ENCODE results near the gene NACC1. TPM values are rescaled to one million over a fixed set of nuclear protein-coding genes. Genes with fewer than 3 reads are reported as not detected.

NACC1 gene
- total and polyA plus RNA-seq, 3 experiments from 2014 or later, result 3.9 to 111 (median 89.9) TPM

DNA sequence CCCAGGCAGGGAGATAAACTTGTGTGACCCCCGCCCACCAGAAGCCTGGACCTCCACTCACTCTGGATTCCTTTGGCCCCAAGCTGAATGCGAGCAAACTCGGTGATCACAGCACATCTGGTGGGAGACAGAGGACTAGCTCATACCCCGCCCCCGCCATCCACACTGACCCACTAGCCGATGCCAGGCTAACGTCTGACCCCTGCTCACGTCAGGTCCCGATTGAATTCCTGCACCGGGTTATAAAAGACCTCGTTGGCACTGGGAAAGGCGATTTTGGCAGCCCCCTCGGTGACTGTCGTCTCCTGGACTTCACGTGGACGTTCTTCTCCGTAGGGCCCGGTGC is 2.2 kb upstream of the NACC1 start:
- Histone ChIP-seq H3K36me3 (ENCODE audit: insufficient read depth, low read length) (no peaks in the 10 kb centered on the region), H3K4me1 (ENCODE audit: insufficient read depth, low read length) (peaks cover 35% of the 10 kb centered on the region), H3K4me3 (ENCODE audit: low read length) (peak overlapping the region; percentile 81), H3K27me3 (ENCODE audit: insufficient read depth, low read length, poor library complexity, severe bottlenecking) (no peaks in the 10 kb centered on the region), H3K9me3 (ENCODE audit: low read length) (no peaks in the 10 kb centered on the region), H3K27ac (ENCODE audit: low read depth, low read length) (peak overlapping the region; percentile 57)
- ChIA-PET CTCF (interaction anchor here (2.2 kb wide), 1 partner anchor 11 kb away, joined by 8 read pairs; no protein-coding TSS in a partner anchor), POLR2A (interaction anchor here (0.5 to 1.2 kb wide), 2 partner anchors 34 to 52 kb away, joined by 3 to 5 read pairs; partner anchors contain the start of genes IER2 and STX10)
- Mint-ChIP-seq H3K4me1 (peaks cover 36 to 46% (median 45%) of the 10 kb centered on the region in 3 donors), H3K9me3 (no peaks in the 10 kb centered on the region), H3K27ac (peak overlapping the region in 6 of 8 donors; percentile 51 to 95 (median 94)), H3K4me3 (peak overlapping the region; percentile 90 to 98 (median 92)), H3K36me3 (peaks cover 0 to 31% (median 0%) of the 10 kb centered on the region in 3 donors), H3K27me3 (peaks cover 0 to 5% of the 10 kb centered on the region in 2 donors)
- DNase-seq, result no peak

DNA sequence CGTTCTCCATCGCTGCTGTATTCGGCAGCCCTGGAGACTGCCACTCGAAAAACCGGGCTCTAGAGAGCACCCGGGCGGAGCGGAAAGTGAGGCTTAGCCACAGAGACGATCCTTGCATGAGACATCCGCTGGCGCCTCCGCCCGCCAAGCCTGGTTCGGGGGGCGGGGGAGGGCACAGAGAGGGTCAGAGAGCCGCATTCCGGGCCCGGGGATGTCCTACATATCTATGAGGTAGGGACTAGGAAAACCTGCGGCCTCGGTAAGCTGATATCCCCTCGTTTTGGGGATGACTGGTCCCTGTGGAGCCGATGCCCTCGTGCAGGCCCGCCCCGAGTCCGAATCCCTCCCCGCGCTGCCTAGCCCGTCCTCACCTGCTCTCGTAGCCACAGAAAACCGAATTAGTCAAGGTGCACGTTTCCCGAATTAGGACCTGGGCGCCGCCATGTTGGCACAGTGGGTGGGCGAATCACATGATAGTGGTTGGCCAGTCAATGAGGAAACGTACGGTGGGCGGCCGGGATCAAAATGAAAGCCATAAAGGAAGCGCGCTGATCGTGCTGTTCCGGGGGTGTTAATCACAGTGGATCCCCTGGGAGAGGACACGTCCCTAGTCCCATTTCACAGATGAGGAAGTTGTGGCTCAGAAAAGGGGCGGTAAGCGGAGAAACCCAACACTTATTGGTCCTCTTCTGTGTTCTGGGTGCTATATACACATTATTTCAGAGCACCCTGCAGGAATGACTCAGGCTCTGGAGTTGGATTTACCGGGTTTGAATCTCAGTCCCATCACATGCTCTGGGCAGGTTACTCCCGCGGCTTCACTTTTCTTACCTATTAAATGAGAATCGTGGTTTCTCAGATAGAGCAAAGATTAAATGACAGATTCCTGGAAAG is 1.5 kb upstream of the NACC1 start, which contains the start of gene TRMT1:
Gene TRMT1 (minus strand): TSS at position 459 of the 894 bp plus-strand sequence. CDS start 341 bp downstream, at position 118.
- ChIA-PET POLR2A (interaction anchor here (0.6 to 2.2 kb wide), 6 partner anchors 11 to 51 kb away, joined by 3 to 22 read pairs (median 5); no protein-coding TSS in a partner anchor), CTCF (interaction anchor here (2.1 to 3.8 kb wide), 2 partner anchors 12 to 36 kb away, joined by 10 to 22 read pairs; no protein-coding TSS in a partner anchor)
- Mint-ChIP-seq H3K4me3 (peak within 1 kb of the TSS; percentile 90 to 98 (median 92)), H3K27me3 (peaks cover 0 to 5% of the 10 kb centered on the region in 2 donors), H3K27ac (peak within 1 kb of the TSS; percentile 78 to 97 (median 95)), H3K36me3 (peaks cover 0 to 32% (median 0%) of the 10 kb centered on the region in 3 donors), H3K9me3 (no peaks in the 10 kb centered on the region), H3K4me1 (peaks cover 42 to 52% (median 51%) of the 10 kb centered on the region in 3 donors)
- H3K27me3 ChIP-seq (ENCODE audit: insufficient read depth, low read length, poor library complexity, severe bottlenecking), result no peaks in the 10 kb centered on the region
- H3K9me3 ChIP-seq (ENCODE audit: low read length), result no peaks in the 10 kb centered on the region
- H3K4me1 ChIP-seq (ENCODE audit: insufficient read depth, low read length), result peaks cover 36% of the 10 kb centered on the region
- peak; percentile 82 to 93 (median 86) for DNase-seq
- H3K27ac ChIP-seq (ENCODE audit: low read depth, low read length), result peak within 1 kb of the TSS; percentile 57
- no peaks in the 10 kb centered on the region for H3K36me3 ChIP-seq (ENCODE audit: insufficient read depth, low read length)
- H3K4me3 ChIP-seq (ENCODE audit: low read length), result peak within 1 kb of the TSS; percentile 81

DNA sequence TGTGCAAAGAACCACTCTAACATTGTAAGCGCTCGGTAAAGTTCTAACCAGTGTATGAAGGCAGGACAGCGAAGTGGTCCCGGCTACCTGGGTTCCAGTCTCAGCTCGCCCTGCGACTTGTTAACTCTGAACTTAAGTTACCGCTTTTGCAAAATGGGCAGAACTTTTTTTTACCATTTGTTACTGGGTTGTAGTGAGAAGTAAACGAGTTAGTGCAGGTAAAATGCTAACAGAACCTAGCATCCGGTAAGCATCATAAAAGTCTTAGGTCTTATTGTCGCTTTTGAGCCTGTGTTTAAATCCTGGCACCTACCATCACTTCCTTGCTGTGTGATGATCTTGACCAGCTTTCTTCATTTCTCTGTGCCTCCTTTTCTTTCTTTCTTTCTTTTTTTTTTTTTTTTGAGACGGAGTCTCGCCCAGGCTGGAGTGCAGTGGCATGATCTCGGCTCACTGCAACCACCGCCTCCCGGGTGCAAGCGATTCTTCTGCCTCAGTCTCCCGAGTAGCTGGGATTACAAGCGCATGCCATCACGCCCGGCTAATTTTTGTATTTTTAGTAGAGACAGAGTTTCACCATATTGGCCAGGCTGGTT is 790 bp upstream of the NACC1 start:
- Histone ChIP-seq H3K27ac (ENCODE audit: low read depth, low read length) (peak overlapping the region; percentile 57), H3K27me3 (ENCODE audit: insufficient read depth, low read length, poor library complexity, severe bottlenecking) (no peaks in the 10 kb centered on the region), H3K9me3 (ENCODE audit: low read length) (no peaks in the 10 kb centered on the region), H3K36me3 (ENCODE audit: insufficient read depth, low read length) (no peaks in the 10 kb centered on the region), H3K4me3 (ENCODE audit: low read length) (peak overlapping the region; percentile 81), H3K4me1 (ENCODE audit: insufficient read depth, low read length) (peaks cover 36% of the 10 kb centered on the region)
- ChIA-PET POLR2A (interaction anchor here (0.5 to 2.2 kb wide), 12 partner anchors 12 to 928 kb away, joined by 3 to 22 read pairs (median 6); partner anchors contain the start of genes IER2 and STX10), CTCF (interaction anchor here (0.7 to 3.8 kb wide), 8 partner anchors 13 to 671 kb away, joined by 3 to 22 read pairs (median 4); partner anchors contain the start of genes IER2 and STX10)
- DNase-seq, result no peak
- H3K27ac Mint-ChIP-seq, result peak overlapping the region; percentile 78 to 97 (median 95)
- H3K27me3 Mint-ChIP-seq, result peaks cover 0 to 5% of the 10 kb centered on the region in 2 donors
- H3K4me3 Mint-ChIP-seq, result peak overlapping the region; percentile 90 to 98 (median 92)
- H3K4me1 Mint-ChIP-seq, result peaks cover 49 to 60% (median 58%) of the 10 kb centered on the region in 3 donors
- no peaks in the 10 kb centered on the region for H3K9me3 Mint-ChIP-seq
- peaks cover 0 to 34% (median 0%) of the 10 kb centered on the region in 3 donors for H3K36me3 Mint-ChIP-seq

DNA sequence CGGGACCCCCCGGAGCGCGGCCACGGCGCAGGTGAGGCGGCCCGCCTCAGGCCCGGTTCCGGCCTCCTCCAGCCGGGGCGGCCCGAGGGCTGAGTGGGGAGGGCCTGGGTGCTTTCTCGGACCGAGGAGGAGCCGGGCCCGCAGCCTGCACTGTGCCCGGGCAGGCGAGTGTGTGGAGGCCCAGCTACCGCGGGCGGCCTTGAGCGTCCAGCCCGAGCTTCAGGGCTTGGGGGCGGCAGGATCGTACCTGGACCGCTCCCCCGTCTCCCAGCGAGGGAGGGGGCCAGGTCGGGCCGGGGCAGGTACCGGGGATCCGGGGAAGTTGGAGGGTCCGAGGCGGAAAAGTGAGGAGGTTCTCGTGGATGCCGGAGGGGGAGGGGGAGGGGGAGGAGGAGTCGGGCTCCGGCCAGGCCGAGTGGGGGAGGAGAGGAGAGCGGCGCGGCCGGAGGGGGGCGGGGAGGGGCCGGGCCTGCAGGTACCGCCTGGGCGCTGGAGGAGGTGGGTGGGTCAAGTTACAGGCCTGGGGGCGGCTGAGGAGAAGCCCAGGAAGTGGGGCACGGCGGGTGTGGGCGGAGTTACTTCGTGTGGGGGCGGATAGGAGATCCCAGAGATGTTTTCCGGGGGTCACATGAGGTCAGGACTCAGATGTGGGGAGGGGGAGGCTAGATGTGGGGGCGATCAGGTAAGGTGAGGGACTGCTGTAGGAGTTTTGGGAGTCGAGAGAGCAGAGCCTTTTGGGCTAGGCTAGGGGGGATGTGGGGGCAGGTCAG is 545 bp downstream of the NACC1 start:
- peaks cover 58 to 70% (median 68%) of the 10 kb centered on the region in 3 donors for H3K4me1 Mint-ChIP-seq
- no peaks in the 10 kb centered on the region for H3K9me3 ChIP-seq (ENCODE audit: low read length)
- H3K36me3 Mint-ChIP-seq, result peaks cover 0 to 29% (median 0%) of the 10 kb centered on the region in 3 donors
- CTCF ChIA-PET, result interaction anchor here (0.8 to 3.8 kb wide), 8 partner anchors 14 to 669 kb away, joined by 3 to 22 read pairs (median 4); partner anchors contain the start of genes IER2 and STX10
- DNase-seq, result peak in 1 of 5 donors; percentile 64
- H3K4me1 ChIP-seq (ENCODE audit: insufficient read depth, low read length), result peaks cover 36% of the 10 kb centered on the region
- H3K27ac Mint-ChIP-seq, result peak overlapping the region in 7 of 8 donors; percentile 17 to 93 (median 81)
- peak overlapping the region; percentile 74 to 92 (median 88) for H3K4me3 Mint-ChIP-seq
- H3K27me3 ChIP-seq (ENCODE audit: insufficient read depth, low read length, poor library complexity, severe bottlenecking), result no peaks in the 10 kb centered on the region
- H3K27ac ChIP-seq (ENCODE audit: low read depth, low read length), result peak overlapping the region; percentile 68
- H3K27me3 Mint-ChIP-seq, result peaks cover 0 to 5% of the 10 kb centered on the region in 2 donors
- POLR2A ChIA-PET, result interaction anchor here (0.6 to 2.2 kb wide), 5 partner anchors 19 to 76 kb away, joined by 5 to 22 read pairs (median 10); partner anchors contain the start of genes IER2 and STX10
- no peaks in the 10 kb centered on the region for H3K9me3 Mint-ChIP-seq
- H3K4me3 ChIP-seq (ENCODE audit: low read length), result peak overlapping the region; percentile 30
- H3K36me3 ChIP-seq (ENCODE audit: insufficient read depth, low read length), result no peaks in the 10 kb centered on the region

DNA sequence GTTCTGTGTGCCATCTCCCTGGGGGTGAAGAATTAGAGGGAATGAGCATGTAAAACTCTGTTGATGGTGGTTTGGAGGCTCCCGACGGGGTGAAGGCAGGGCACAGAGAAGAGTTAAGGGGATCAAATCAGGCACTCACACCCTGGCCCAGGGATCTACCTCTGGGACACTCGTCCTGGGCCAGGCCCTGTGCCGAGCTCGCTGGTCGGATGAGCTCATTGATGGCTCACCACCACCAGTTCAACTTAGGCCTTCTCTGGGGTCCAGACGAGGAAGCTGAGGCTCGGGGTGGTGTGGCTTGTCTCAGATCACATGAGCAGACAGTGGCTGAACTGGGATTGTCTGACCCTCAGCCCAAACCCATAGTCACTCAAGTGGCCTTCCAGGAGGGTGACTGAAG is 1.6 kb downstream of the NACC1 start:
- H3K27ac ChIP-seq (ENCODE audit: low read depth, low read length), result peak overlapping the region; percentile 68
- H3K4me3 ChIP-seq (ENCODE audit: low read length), result no peak overlapping the region

DNA sequence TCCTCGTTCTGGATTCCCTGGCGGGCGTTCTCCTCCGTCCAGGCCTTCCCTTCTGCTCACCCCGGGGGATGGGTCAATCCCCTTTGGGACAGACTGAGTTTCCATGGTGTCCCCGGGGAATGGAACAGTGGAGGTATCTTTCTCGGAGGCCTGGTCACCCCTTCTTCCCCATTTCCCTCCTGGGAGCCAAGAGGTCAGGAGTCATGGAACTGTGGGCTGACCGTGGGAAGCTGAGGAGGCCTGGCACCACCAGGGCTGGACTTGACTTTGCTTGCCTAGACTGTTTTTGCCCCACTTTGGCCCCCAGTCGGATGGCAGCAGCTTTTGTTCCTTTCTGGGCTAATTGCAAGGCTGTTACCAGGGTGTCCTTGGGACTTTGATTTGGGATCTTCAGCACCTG is 2.0 kb downstream of the NACC1 start:
- Mint-ChIP-seq H3K36me3 (peaks cover 0 to 25% (median 0%) of the 10 kb centered on the region in 3 donors), H3K27ac (peak overlapping the region in 4 of 8 donors; percentile 46 to 93 (median 75)), H3K27me3 (peaks cover 0 to 5% of the 10 kb centered on the region in 2 donors), H3K9me3 (no peaks in the 10 kb centered on the region), H3K4me3 (peak overlapping the region in 6 of 7 donors; percentile 65 to 91 (median 82)), H3K4me1 (peaks cover 61 to 74% (median 68%) of the 10 kb centered on the region in 3 donors)
- peak overlapping the region; percentile 32 for H3K27ac ChIP-seq (ENCODE audit: low read depth, low read length)
- peaks cover 36% of the 10 kb centered on the region for H3K4me1 ChIP-seq (ENCODE audit: insufficient read depth, low read length)
- ChIA-PET POLR2A (no interaction called here), CTCF (interaction anchor here (0.8 to 3.8 kb wide), 3 partner anchors 8 to 33 kb away, joined by 3 to 22 read pairs (median 3); no protein-coding TSS in a partner anchor)
- no peak overlapping the region for H3K4me3 ChIP-seq (ENCODE audit: low read length)
- no peaks in the 10 kb centered on the region for H3K9me3 ChIP-seq (ENCODE audit: low read length)
- H3K27me3 ChIP-seq (ENCODE audit: insufficient read depth, low read length, poor library complexity, severe bottlenecking), result no peaks in the 10 kb centered on the region
- no peaks in the 10 kb centered on the region for H3K36me3 ChIP-seq (ENCODE audit: insufficient read depth, low read length)
- no peak for DNase-seq

More for the DNA sequence above, 1.6 kb downstream of the NACC1 start:
- no peaks in the 10 kb centered on the region for H3K36me3 ChIP-seq (ENCODE audit: insufficient read depth, low read length)
- peaks cover 36% of the 10 kb centered on the region for H3K4me1 ChIP-seq (ENCODE audit: insufficient read depth, low read length)
- no peaks in the 10 kb centered on the region for H3K27me3 ChIP-seq (ENCODE audit: insufficient read depth, low read length, poor library complexity, severe bottlenecking)
- peak overlapping the region; percentile 74 to 92 (median 88) for H3K4me3 Mint-ChIP-seq
- H3K9me3 ChIP-seq (ENCODE audit: low read length), result no peaks in the 10 kb centered on the region
- no peak for DNase-seq
- CTCF ChIA-PET, result interaction anchor here (0.8 to 3.8 kb wide), 3 partner anchors 8 to 33 kb away, joined by 3 to 22 read pairs (median 3); no protein-coding TSS in a partner anchor
- POLR2A ChIA-PET, result no interaction called here
- peaks cover 61 to 74% (median 68%) of the 10 kb centered on the region in 3 donors for H3K4me1 Mint-ChIP-seq
- H3K9me3 Mint-ChIP-seq, result no peaks in the 10 kb centered on the region
- peaks cover 0 to 26% (median 0%) of the 10 kb centered on the region in 3 donors for H3K36me3 Mint-ChIP-seq
- H3K27ac Mint-ChIP-seq, result peak overlapping the region; percentile 41 to 84 (median 64)
- H3K27me3 Mint-ChIP-seq, result peaks cover 0 to 5% of the 10 kb centered on the region in 2 donors

- Histone ChIP-seq H3K27me3 (ENCODE audit: insufficient read depth, low read length, poor library complexity, severe bottlenecking) (no peaks in the 10 kb centered on the region), H3K9me3 (ENCODE audit: low read length) (no peaks in the 10 kb centered on the region), H3K36me3 (ENCODE audit: insufficient read depth, low read length) (no peaks in the 10 kb centered on the region), H3K4me3 (ENCODE audit: low read length) (no peak overlapping the region), H3K27ac (ENCODE audit: low read depth, low read length) (no peak overlapping the region), H3K4me1 (ENCODE audit: insufficient read depth, low read length) (peaks cover 30% of the 10 kb centered on the region)
- Mint-ChIP-seq H3K27me3 (peaks cover 0 to 5% of the 10 kb centered on the region in 2 donors), H3K9me3 (no peaks in the 10 kb centered on the region), H3K4me3 (peak overlapping the region; percentile 42 to 91 (median 65)), H3K27ac (peak overlapping the region; percentile 4 to 93 (median 80)), H3K4me1 (peaks cover 57 to 70% (median 63%) of the 10 kb centered on the region in 3 donors), H3K36me3 (peaks cover 0 to 22% (median 0%) of the 10 kb centered on the region in 3 donors)
- CTCF ChIA-PET, result no interaction called here
- POLR2A ChIA-PET, result no interaction called here
- no peak for DNase-seq
Measured at GRCh38 chr19:13120817-13121216, 2.8 kb downstream of the NACC1 start.
